ENCODE measurements around the gene TOX2. TPM values are rescaled to one million over a fixed set of nuclear protein-coding genes. Genes with fewer than 3 reads are reported as not detected.
A peak's percentile ranks its signal among the peaks of the same experiment; 100 is the strongest.

The TOX2 gene
- total and polyA plus RNA-seq, 7 donors, result 0.06 to 0.53 (median 0.38) TPM

DNA sequence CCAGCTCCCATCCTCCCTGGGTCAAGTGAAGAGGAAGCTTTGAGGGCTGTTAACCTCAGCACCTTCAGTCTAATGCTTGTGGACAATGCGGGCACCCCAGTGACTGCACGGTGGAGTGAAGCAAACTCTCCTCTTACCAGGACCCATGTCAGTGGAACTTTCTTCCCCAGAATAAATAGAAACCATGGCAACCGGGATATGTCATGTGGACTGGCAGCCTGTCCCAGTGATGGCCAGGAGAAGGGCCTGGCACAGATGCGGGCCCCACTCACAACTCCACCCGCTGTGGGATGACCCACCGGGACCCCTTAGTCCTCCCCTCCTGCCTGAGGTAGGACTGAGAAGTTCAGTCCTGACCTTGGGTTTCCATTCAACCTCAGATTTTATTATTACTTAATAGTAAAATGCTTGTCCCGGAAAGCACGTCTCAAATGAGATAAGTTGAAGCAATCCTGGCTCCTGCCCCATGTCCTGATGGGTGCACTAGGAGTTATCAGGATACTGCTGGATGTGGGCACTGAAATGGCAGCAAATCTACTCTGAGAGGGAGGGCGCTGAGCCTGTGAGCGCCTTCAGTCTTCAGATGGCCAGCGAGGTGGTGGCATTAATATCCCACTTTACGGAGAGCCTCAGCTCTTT, 23.5 kb downstream of the TOX2 start:
- H3K36me3 ChIP-seq (ENCODE audit: insufficient read depth in 1 of 2, low read depth in 1 of 2), result no peaks in the 10 kb centered on the region
- 81 to 86% (median 85%) methylated on average over 12 of the region's 12 CpGs for WGBS, 3 donors
- H3K4me3 ChIP-seq, result no peak overlapping the region
- intact Hi-C loops (cut with DNase I), result loop anchor here in 1 of 2 donors (10.0 kb wide), 1 partner anchor 57 kb away; no protein-coding TSS in a partner anchor
- no peaks in the 10 kb centered on the region for H3K4me1 ChIP-seq
- no peak overlapping the region for H3K27ac ChIP-seq
- H3K27me3 ChIP-seq (ENCODE audit: insufficient read depth in 3 of 3, low read length in 2 of 3), result peaks cover 0 to 11% (median 3%) of the 10 kb centered on the region in 3 donors
- ATAC-seq, result no peak
- no peaks in the 10 kb centered on the region for H3K9me3 ChIP-seq
- TF ChIP-seq, protein P1, sequence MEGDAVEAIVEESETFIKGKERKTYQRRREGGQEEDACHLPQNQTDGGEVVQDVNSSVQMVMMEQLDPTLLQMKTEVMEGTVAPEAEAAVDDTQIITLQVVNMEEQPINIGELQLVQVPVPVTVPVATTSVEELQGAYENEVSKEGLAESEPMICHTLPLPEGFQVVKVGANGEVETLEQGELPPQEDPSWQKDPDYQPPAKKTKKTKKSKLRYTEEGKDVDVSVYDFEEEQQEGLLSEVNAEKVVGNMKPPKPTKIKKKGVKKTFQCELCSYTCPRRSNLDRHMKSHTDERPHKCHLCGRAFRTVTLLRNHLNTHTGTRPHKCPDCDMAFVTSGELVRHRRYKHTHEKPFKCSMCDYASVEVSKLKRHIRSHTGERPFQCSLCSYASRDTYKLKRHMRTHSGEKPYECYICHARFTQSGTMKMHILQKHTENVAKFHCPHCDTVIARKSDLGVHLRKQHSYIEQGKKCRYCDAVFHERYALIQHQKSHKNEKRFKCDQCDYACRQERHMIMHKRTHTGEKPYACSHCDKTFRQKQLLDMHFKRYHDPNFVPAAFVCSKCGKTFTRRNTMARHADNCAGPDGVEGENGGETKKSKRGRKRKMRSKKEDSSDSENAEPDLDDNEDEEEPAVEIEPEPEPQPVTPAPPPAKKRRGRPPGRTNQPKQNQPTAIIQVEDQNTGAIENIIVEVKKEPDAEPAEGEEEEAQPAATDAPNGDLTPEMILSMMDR (IDR thresholded peaks at IDR 0.05), result no peak
- DNase-seq, result no peak

DNA sequence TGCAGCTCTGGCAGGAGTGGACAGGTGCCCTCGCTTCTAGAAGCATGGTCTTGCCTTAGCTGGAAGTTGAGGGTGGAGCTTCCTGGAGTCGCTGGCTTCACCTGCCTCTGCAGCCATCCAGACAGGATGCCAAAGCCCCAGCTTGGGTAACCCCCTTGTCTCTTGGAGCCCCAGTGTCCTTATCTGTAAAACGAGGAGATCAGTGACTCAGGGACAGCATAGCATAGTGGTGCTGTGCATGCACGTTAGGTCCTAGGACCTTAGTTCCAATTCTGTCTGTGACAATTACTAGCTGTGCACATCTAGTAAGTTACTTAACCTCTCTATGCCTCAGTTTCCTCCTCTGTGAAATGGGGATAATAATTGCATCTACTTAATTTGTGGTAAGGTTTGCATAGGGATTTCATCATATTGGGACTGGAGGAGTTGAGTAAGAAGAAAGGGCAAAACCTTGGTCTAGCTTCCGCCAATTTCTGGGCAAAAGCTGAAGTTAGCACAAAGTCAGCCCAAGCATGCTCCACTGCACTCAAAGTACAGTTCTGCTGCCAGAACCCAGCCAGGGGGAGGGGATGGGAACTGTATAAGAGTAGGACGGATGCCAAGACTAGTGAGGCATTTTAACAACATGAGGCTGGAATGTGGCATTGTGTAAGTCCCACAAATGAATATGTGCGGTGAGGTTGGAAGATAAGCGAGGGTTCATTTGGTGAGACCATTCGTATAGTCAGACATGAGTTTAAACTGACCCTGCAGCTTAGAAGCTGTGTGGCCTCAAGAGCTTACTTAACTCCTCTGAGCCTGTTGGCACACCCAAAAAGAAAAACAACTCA, 24.5 kb downstream of the TOX2 start:
- Histone ChIP-seq H3K9me3 (no peaks in the 10 kb centered on the region), H3K4me3 (no peak overlapping the region), H3K36me3 (ENCODE audit: insufficient read depth in 1 of 2, low read depth in 1 of 2) (no peaks in the 10 kb centered on the region), H3K4me1 (no peaks in the 10 kb centered on the region), H3K27ac (no peak overlapping the region), H3K27me3 (ENCODE audit: insufficient read depth in 3 of 3, low read length in 2 of 3) (peaks cover 0 to 6% (median 3%) of the 10 kb centered on the region in 3 donors)
- DNase-seq (peak; percentile 36 to 63), ATAC-seq (peak in 1 of 4 donors; percentile 53)
- intact Hi-C loops (cut with DNase I), result loop anchor here in 1 of 2 donors (10.0 kb wide), 1 partner anchor 56 kb away; no protein-coding TSS in a partner anchor
- 49 to 57% (median 50%) methylated on average over 9 of the region's 9 CpGs for WGBS, 3 donors
- TF ChIP-seq, protein P1 (IDR thresholded peaks at IDR 0.05), result no peak

DNA sequence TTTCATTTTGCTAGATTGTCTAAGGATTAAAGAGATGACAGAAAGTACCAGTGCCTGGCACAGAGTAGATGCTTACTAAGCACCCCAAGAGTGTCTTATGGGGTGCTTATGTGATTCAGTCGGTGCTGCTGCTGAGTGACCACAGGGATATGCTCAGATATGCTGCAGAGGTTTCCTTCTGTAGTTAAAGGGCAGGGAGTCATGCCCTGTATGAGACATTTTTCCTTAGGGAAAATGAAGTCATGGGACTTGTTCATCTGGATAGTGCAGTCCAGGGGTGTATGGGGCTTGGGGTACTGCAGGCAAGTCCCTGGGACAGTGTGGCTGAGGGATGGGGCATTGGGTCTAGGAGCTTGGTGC, 25.1 kb downstream of the TOX2 start:
- intact Hi-C loops (cut with DNase I), result loop anchor here in 1 of 2 donors (10.0 kb wide), 1 partner anchor 55 kb away; no protein-coding TSS in a partner anchor
- no peak overlapping the region for H3K4me3 ChIP-seq
- no peak overlapping the region for H3K27ac ChIP-seq
- no peak for ATAC-seq
- no peaks in the 10 kb centered on the region for H3K9me3 ChIP-seq
- no peaks in the 10 kb centered on the region for H3K36me3 ChIP-seq (ENCODE audit: insufficient read depth in 1 of 2, low read depth in 1 of 2)
- 39 to 63% (median 54%) methylated on average over 1 of the region's 1 CpG for WGBS, 3 donors
- peaks cover 0 to 6% (median 3%) of the 10 kb centered on the region in 3 donors for H3K27me3 ChIP-seq (ENCODE audit: insufficient read depth in 3 of 3, low read length in 2 of 3)
- TF ChIP-seq, protein P1 (IDR thresholded peaks at IDR 0.05), result no peak
- no peak for DNase-seq
- H3K4me1 ChIP-seq, result no peaks in the 10 kb centered on the region

DNA sequence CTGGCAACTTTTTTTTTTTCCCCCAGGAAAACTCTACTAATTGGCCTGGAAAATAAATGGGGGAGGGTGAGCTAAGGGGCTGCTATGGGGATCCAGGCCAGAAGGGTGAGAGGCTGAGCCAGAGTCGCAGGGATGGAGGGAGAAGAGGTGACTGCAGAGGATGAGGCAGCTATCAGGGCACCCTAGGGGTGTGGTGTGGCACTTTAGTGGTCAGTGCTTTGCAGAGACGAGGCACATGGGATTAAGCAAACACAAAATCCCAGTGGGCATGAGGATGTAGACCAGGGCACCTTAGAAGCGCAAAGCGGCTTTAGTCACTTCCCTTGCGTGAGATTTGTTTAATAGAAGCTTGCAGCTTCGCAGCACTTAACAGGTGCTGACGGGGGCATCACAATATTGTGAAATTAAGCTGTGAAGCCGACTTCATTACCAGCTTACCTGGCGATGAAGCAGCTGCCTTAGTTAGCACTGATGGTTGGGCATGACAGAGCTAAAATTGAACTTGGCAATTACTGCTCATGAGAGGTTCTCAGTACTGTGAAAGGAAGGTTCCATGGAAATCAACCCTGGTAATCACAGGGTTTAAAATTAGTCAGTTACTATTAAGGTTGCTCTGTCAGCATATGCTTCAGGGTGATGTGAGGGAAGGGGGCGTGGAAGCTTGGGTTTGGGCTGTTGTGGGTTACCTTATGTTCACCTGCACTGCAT, 26.0 kb downstream of the TOX2 start:
- 75 to 82% (median 81%) methylated on average over 10 of the region's 10 CpGs for WGBS, 3 donors
- ATAC-seq, result no peak

More for the DNA sequence above, 26.0 kb downstream of the TOX2 start:
- no peaks in the 10 kb centered on the region for H3K4me1 ChIP-seq
- peaks cover 0 to 6% (median 3%) of the 10 kb centered on the region in 3 donors for H3K27me3 ChIP-seq (ENCODE audit: insufficient read depth in 3 of 3, low read length in 2 of 3)
- intact Hi-C loops (cut with DNase I), result no loop called here
- DNase-seq, result no peak
- H3K27ac ChIP-seq, result no peak overlapping the region
- H3K4me3 ChIP-seq, result no peak overlapping the region
- H3K9me3 ChIP-seq, result no peaks in the 10 kb centered on the region
- H3K36me3 ChIP-seq (ENCODE audit: insufficient read depth in 1 of 2, low read depth in 1 of 2), result no peaks in the 10 kb centered on the region
- TF ChIP-seq, protein P1 (IDR thresholded peaks at IDR 0.05), result no peak

Measured in psoas muscle (tissue), 8 donors.